ENCODE results near the gene RNF41.
A peak's percentile ranks its signal among the peaks of the same experiment; 100 is the strongest.
"Not testable (repeated sequence)": the region's sequence is repeated elsewhere in the genome, so short reads cannot be mapped to it uniquely, and the experiment has no call there.

Gene RNF41

DNA sequence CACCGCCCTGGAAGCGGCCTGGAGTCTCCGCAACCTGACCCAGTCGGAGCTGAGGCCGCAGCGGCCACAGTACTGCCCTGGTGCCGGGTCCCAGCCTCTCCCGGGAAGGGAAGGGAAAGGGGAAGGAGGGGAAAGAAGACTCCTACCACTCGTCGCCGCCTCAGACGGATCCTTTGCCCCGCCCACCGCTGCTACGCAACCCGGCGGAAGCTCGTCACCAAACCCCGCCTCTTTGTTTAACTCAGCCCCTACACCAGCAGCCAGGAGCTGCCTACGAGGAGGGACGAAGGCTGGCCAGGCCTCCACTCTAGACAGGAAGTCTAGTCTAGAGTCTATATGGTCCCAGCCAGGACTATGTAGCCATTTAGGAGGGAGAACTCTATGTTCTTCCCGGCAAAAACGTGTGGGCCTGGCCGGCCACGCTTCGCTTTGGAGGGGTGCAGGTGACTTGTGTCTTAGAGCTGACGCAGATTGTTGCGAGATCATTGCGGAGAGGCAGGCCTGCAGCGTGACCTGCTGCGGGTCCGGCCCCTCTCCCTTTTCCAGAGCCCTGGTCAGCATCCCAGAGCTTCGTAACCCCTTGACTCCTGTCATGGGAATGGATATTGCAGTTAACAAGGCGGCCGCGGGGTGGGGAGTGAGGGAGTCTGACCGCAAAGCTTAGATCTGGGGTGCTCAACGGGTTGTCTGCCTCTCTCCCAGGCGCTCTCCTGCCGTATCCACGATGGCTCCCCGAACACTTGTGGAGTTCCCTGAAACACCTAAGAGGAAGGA, at the start of gene RNF41:
Gene RNF41 (minus strand): TSS at position 166 of the 774 bp plus-strand sequence. CDS start 7,875 bp downstream, outside the sequence.
- DNase-seq, result peak; percentile 97

DNA sequence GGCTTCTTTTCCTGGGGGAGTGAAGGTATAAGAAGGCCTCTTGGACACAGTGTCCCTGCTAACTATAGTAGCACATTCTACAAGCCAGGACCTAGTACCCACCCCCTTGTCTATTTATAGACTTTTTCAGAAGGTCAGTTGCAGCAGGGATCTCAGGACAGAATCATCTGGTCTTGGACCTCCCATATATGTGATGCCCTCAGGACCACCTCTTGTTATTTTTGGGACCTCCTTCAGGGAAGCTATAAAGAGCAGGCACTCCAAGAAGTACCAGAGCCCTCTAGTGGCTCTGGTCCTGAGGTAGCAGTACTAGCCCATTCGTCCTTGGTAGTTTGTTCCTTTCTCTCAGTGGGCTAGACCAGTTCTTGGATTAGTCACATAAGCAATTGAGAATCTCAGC, 49.3 kb upstream of the RNF41 start:
- DNase-seq, result no peak

DNA sequence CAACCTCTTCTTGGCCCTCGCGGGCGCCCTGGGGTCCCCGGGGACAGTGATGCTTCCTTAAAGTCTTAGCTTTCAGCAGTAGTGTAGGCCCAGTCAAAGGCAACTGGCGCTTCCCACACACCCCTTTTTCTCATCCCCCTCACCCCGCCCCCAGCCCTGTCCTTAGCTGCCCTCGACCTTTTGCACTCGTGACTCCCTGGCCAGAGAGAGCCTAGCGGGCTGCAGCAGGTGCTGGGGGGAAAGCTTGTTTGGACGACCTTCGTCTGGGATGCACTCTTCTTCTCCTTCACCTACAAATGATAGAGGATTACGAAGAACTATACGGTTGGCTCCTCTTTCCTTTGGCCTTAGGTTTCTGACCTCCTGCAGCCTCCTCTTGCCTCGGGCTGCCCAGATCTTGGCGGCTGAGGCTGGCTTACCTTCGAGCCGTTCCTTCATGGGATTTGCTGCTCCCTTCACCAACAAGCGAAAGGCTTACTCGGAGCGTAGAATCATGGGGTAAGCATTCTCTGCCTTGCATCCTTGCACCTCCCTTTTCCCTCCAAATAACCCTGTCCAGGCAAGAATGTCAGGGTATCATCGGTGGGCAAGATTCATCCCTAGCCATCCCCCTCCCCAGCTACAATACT, 45.8 kb upstream of the RNF41 start:
- no peak for DNase-seq

DNA sequence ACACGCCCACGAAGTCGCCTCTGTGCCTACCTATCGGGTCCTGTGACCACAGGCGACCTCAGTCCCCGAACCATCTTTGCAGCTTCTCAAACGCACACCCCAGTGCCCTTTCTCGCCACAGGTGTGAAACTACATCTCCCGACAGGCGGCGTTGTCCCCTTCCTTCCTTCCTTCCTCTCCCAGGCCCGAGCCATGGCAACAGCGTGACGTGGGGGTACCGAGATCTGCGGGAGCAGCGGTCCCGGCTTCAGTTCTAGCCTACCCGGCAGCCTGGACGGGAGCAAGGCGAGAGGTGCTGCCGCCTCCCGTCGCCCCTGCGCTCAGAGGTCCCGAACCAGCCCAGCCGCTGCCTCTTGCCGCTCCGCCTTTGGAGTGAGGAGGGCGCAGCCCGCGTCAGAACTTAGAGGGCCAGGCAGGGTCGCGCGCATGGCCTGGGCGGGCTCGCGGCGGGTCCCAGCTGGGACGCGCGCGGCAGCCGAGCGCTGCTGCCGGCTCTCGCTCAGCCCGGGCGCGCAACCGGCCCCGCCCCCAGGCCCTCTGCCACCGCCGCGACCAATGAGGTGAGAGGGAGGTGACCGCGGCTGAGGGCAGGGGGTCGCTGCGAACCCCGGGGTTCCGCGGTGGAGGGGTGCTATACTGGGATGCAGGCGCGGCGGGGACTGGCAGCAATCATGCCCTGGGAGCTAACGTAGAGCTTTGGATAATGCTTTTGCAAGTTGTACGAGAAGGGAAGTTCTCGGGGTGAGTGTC, 45.1 kb upstream of the RNF41 start, which contains the start of gene COQ10A:
Gene COQ10A (plus strand): TSS at position 250 of the 750 bp plus-strand sequence. CDS start 177 bp downstream, at position 427.
- peak; percentile 95 for DNase-seq

DNA sequence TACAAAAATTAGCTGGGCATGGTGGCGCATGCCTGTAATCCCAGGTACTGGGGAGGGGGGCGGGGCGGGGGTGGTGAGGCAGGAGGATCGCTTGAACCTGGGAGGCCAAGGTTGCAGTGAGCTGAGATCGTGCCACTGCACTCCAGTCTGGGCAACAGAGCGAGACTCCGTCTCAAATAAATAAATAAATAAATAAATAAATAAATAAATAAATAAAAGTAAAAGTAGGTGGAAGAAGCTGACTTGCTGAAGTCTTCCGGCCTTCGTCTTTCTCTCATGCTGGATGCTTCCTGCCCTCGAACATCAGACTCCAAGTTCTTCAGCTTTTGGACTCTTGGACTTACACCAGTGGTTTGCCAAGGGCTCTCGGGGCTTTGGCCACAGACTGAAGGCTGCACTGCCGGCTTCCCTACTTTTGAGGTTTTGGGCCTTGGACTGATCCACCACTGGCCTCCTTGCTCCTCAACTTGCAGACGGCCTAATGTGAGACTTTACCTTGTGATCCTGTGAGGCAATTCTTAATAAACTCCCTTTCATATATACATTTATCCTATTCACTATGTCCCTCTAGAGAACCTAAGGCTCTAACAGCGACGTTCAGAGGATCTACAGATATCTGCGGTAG, 44.5 kb upstream of the RNF41 start:
- DNase-seq, result not testable (repeated sequence)

DNA sequence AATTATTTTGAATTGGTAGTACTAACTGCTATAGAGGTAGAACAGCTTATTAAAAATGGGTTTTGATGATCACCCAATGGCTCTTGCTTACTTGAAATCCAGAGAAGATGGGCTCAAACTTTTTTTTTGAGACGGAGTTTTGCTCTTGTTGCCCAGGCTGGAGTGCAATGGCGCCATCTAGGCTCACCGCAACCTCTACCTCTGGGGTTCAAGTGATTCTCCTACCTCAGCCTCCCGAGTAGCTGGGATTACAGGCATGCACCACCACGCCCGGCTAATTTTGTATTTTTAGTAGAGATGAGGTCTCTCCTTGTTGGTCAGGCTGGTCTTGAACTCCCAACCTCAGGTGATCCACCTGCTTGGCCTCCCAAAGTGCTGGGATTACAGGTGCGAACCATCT, 41.2 kb upstream of the RNF41 start:
- DNase-seq, result not testable (repeated sequence)

DNA sequence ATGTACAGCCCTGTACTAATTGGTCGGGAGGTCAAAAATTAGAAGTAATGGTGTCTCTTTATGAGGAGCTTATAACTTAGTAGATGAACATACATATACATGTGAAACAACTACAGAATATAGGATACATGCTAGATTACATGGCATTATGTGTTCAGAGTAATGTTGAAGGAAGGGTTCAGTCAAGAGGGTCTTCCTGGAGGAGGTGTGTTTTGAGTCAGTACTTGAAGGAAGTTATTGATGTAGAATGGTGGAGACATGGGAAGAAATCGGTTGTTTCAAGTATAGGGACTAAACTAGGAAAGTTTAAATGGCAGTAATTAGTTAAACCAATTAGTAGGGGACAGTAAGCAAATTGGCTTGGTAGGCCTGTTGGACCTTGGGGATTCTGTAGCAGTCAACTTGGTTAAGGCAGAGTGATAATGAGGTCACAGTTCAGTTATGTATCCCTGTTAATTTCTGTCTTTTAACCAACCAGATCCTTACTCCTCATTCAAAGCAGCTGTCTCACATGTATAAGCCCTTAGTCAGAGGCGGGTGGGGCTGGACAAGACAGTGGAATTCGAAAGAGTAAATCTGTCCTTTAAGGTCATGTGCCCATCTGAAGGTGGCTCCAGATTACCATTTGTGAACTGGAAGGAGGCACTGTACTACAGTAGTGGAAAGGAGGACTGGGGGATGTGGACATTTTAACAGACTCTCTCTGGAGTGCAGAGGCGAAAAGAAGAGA, 39.9 kb upstream of the RNF41 start:
- DNase-seq, result no peak

DNA sequence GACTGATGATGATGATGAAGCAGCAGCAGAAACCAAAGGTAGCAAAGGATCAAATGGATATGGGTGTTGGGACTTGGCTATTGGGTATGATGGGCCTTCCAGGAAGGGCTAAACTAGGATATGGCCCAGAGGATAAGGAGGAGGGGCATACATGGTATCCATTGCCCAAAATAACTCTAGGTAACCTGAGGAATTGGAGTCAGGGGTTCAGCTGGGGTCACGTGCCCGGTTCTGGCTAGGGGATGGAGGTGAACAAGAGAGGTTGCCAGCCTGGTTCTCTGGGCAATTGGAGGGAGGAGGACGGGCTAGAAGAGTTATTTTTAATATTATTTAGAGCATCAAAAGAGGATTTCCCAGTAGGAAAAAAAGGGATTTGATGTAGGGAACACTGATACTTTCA, 39.2 kb upstream of the RNF41 start:
- no peak for DNase-seq

DNA sequence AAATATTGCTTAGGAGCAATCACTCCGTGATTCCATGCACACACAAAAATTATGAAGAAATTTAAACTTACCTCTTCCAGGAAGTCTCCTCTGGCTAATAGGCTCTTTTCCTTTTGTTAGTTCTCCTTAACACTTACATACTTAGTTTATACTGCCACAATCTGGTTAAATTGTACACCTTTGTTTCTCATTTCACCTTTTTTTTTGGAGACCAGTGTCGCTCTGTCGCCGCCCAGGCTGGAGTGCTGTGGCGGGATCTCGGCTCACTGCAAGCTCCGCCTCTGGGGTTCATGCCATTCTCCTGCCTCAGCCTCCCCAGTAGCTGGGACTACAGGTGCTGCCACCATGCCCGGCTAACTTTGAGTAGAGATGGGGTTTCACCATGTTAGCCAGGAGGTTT, 38.7 kb upstream of the RNF41 start:
- no peak for DNase-seq

DNA sequence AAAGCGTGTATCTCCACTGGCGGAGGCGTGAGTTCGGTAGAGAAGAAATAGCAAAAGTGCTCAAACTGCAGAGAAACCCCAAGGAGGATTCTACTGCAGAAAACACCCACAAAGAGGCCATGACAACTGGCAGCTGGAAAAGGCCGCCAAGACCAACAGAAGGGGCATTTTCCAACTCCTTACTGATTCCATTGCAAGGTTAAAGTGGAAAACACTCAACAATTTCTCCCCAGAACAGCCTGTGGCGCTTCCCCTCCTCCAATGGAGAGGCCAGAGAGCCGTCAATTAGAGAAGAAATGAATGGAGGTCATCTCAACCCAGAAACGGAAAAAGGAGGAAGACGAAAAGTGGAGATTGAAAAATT, 37.1 kb upstream of the RNF41 start:
- DNase-seq, result no peak

DNA sequence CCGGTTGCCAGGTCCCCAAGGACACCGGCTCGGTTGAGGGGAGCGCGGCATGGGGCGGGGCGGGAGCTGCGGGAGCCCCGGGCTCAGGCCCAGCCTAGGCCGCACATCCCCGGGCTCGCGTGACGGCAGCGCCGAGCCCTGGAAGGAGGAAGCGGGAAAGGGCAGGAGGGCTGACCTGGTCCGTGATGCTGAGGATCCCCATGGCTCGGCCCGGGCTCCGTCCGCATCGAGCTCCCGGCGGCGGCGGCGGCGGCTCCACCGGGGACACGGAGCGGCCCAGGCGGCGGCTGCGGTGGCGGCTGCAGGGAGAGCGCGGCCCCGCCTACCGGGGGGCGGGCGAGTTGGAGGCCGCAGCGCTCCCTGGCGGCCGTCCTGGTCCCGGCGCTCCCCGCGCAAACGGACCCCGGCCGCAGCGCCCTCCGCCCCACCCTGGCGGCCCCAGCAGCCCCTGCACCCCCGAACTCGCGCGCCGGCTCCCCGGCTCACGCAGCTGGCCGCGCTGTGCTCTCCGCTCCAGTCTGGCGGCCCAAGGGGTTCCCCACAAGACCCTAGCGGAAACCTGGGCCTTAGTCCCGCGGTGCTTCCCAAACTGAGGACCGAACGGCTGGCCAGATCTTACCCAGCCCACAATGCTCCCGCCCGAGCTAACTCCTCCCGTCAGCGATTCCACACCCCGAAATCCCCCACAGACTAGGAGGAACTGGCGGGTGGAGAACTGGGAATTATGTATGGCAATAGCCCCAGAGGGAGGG, 36.5 kb upstream of the RNF41 start, which contains the start of gene ANKRD52:
Gene ANKRD52 (minus strand): TSS at position 317 of the 752 bp plus-strand sequence. CDS start 115 bp downstream, at position 202.
- DNase-seq, result peak; percentile 93

DNA sequence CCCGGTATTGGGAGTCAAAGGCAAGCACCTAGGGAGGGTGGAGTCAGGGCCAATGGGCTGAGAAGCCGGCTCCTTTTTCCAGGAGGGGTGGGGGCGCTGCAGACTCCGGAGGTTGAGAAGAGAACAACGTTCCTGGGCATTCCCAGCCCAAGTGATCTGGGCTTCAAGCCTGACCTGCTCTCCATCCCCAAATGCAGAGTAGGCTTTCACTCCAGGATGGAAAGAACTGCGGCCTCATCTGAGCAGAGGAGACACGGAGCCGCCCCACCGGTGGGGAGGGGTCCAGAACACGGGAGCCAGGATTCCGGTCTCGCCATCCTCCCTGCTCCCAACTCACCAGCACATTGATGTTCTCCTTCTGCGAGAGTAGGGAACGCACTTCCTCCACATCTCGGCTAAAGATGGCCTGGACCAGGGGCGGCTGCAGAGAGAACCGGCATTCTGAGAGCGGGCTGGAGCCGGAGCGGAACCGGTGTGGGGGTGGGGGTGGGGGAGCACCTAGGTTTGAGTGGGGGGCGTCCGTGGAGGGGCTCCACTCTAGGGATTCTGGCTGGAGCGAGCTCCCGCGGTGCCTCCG, 35.9 kb upstream of the RNF41 start:
- no peak for DNase-seq

DNA sequence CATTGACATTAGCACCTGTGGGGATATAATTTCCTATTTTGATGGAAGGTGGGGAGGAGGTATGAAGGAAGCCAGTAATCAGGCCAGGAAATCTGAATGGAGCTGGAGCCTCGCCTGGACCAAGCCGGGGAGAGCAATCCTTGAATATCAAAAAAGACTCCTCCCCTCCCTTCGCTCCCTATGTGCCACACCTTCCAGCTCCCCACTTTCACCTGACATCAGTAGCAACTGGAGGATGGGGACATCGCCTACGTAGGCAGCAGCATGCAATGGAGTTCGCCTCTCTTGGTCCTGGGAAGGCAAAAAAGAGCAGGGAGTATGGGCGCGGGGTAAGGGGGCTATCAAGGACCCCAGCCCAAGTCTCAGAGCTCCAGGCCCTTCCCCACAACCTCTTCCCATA, 35.3 kb upstream of the RNF41 start:
- DNase-seq, result no peak

DNA sequence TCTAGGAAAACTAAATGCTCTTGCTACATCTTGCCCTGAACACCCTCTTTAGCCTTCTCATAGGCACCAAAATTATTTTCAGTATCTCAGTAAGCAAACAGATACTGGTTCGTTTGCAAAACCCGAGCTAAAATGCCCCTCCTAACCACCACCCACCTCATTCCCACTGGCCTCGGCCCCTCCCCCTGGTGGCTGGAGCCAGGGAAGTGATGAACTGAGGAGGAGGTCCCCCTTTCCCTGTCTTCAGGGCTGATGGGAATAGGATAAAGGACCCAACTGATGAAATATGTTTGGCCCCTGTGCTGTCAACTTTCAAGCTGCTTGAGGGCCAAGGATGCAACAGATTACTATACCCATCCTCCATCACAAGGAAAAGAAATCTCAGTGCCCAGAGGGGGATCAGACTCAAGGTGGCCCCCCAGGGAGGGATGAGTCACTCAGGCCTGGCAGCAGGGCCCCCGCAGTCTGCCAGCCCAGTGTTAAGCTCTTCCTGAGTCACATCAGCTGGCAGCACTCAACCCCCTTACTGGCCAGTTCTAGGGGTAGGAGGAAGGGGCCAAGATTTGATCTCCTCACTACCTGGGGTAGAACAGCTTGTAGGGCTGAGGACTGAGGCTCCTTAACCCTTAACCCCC, 34.7 kb upstream of the RNF41 start:
- no peak for DNase-seq

DNA sequence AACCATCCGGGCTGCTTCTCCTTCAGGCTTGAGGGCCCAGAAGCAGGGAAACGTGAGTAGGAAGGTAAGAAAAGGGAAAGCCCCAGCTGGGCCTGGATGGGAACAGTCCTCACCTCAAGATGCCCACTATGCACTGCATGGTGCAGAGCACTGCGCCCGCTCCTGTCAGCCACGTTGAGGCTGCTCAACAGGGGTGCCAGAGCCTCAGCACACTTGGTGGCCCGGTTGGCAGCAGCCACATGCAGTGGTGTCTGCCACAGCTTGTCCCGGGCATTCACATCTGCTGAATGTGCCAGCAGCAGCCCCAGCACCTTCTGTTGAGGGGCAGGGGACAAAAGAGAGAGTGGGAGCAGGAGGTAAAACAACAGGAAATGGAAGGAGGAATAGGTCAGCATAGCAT, 33.9 kb upstream of the RNF41 start:
- DNase-seq, result no peak

DNA sequence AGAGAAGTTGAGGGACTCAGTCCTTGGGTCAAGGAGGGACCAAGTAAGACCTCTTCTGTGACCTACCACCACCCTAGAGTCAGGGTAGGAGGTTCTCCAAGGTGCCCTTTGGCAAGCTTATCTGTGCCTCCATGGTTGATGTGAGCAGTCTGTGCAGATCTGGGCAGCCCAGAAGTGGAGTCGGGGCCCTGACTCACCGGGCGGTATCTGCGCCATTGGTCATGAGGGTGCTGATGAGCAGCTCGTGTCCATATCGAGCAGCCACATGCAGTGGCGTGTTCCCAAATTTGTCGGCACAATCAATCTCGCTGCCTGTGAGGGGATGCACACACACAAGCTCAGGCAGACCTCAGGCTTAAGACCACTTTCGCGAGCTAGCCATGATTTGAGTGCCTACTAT, 31.4 kb upstream of the RNF41 start:
- no peak for DNase-seq

DNA sequence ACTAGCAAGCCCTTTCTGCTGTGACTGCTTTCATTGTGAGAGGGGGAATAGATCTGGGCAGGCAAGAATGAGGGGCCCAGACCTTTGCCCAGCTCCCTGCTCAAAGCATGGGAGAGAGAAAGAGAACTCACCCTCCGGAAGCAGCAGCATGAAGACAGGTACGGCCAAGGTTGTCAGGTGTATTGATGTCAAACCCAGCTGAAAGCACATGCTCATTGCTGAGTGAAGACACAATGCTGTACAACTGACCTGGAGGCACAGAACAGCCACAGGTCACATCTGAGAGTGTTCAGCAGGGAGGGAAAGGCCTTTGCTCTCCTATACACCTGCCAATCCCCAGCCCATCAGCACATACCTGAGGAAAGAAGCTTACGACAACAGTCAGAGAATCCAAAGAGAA, 30.9 kb upstream of the RNF41 start:
- DNase-seq, result no peak

DNA sequence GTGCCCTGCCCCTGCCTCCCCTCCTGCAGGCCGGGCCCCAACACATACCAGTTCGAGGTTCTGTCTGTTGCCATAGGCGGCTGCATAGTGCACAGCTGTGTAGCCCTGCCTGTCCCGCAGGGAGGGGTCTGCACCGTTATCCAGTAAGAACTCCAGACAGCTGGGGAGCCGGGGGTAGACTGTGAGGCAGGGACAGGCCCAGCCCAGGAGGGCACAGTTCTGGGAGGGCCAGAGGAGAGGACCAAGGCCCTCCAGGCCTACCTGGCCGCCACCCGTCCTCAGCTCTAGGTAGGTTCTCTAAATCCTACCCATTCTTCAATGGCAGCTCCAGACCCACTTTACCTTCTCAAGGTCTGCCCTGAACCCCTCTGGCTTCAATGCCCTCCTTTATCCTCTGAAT, 27.0 kb upstream of the RNF41 start:
- no peak for DNase-seq

DNA sequence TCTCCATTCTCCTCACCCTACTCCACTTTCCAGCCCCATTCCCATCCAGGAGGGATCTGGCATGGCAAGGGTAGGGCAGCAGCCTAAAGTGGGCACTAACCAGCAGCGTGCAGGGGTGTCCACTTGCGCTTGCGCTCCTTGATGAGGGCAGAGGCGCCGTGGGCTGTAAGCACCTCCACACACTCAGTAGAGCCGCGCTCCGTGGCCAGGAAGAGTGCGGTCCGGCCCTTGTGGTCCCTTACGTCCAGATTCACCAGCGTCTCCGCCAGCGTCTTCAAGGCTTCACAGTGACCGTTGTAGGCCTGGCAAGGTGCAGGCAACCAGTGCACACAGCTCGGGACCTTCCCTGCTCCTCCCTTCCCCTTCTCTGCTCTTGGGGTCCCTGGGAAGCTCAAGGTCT, 26.2 kb upstream of the RNF41 start:
- no peak for DNase-seq

DNA sequence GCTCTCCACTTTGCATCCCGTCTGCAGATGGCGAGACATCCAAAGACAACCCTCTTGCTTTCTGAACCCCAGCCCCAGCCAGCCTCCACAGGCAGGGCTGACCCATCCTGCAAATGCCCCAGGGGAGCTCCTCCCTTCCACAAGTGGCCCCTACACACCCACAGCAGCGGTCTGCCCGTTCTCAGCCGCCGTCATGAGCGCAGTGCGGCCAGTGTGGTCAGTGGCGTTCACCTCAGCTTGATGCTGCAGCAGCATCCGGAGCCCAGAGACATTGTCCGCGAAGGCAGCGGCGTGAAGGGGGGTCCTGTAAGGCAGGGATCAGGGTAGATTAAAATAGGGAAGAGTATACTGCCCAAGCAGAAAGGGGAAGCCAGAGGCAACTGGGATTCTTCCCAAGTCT, 22.8 kb upstream of the RNF41 start:
- DNase-seq, result no peak

DNA sequence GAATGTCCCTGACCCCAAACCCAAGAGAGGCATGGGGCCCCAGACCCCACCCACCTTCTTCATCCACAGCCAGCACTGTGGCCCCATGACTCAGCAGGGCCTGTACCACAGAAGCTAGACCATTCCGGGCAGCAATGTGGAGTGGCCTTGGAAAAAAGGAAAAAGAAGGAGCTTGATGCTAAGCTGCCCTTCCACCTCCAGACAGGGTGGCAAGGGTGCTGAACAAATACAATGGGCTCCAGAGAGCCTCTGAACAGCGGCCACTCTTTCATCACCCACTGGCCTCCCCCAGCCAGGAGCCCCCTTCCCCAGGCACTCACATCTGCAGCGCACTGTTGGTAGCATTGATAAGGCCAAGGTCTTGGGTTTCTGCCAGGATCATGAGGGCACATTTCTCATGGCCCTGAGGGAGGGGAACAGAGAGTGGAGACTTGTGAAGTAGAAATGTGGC, 22.0 kb upstream of the RNF41 start:
- no peak for DNase-seq
